HG03139 (cell line): ENCODE measurements around the gene UBL3.

Experiments
- ATAC-seq: cut with Tn5 transposase; IDR thresholded peaks from one replicate; pipeline ENCODE4 v1.9.1; 2021; ENCODE audit not compliant: unreplicated experiment

UBL3 gene, protein sequence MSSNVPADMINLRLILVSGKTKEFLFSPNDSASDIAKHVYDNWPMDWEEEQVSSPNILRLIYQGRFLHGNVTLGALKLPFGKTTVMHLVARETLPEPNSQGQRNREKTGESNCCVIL

GRCh38 chr13:29850213-29850898, at the start of gene UBL3:
Gene UBL3 (minus strand): TSS chr13:29850617. CDS start chr13:29849538, 1,079 bp downstream.
- ATAC-seq: peak; percentile 86

DNA sequence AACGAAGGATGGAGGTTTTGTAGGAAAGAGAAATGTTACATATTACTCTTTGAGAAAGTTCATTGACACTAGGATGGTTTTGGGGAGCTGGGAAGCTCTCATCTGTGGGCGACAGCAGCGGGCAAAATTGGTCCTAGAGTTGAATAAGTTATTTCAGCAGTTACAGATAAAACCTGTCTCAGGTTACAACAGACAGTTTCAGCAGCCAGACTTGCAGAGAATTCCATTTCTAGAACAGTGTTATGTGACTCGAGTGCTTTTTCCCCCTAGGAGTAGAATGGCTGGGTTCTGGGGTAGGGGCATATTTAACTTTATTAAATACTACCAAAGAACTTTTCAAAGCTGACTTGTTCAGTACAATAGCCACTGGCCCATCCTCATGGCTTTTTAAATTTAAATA, 46.7 kb upstream of the UBL3 start:
- no peak for ATAC-seq

- no peak for ATAC-seq
Observed at GRCh38 chr13:29893438-29893837, 43.0 kb upstream of the UBL3 start.

GRCh38 chr13:29892151-29892550, 41.7 kb upstream of the UBL3 start:
- ATAC-seq: no peak

- ATAC-seq: no peak
Observed at GRCh38 chr13:29889111-29889510, 38.7 kb upstream of the UBL3 start.

DNA sequence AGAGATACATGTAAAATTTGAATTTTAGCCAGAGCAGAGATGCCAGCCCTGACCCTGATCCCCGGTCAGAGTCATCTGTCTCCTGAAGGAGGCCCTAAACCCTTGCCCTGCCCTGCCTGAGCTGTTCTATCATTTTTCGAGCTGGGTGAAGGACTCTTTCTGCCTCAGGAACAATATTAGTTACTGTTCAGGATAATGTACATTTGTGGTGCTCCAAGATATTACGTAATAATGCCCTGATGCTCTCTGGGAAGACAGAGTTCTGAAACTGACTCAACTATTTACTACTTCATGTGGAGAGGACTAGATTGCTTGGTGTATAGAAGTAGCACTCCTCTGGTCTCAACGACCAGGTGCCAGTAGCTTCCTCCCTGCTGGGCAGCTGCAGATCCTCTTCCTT, 37.9 kb upstream of the UBL3 start:
- ATAC-seq: no peak

GRCh38 chr13:29887686-29888085, 37.3 kb upstream of the UBL3 start:
- ATAC-seq: no peak

- no peak for ATAC-seq
Observed at GRCh38 chr13:29887030-29887557, 36.7 kb upstream of the UBL3 start.

DNA sequence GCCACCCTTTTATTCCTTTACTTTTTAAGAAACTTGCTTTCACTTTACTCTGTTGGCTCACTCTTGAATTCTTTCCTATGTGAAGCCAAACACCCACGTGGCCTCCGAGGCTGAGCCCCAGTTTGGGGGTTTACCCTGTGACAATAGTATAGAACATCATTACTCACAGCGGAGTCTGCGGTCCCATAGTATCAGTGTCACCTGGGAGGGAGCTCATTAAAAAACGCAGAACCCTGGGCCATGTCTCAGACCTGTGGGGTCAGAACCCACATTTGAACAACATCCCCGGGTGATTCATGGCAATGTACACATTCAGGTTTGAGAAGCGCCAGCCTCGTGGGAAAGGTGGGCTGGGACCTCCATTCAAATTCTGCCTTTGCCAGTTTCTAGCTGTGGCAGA, 36.0 kb upstream of the UBL3 start:
- ATAC-seq: no peak

GRCh38 chr13:29885989-29886388, 35.6 kb upstream of the UBL3 start:
- no peak for ATAC-seq

- no peak for ATAC-seq
Observed at GRCh38 chr13:29884671-29885430, 34.4 kb upstream of the UBL3 start.

- ATAC-seq: no peak
Observed at GRCh38 chr13:29883941-29884518, 33.6 kb upstream of the UBL3 start.

DNA sequence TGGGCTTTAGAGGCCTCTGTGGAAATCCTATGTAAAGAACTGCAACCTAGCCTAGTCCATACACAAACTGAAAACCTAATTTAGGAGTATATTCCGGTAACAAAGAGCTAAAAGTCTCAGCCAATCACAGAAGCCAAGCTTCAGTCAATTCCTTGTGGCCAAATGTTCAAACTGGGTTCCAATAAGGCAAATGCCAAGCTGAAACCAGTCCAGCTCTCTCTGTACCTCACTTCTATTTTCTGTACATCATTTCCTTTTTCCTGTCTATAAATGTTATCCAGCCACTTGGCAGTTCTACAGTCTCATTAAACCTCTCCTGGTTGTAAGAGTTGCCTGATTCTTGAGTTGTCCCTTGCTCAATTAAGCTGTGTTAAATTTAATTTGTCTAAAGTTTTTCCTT, 31.7 kb upstream of the UBL3 start:
- ATAC-seq: no peak

GRCh38 chr13:29878101-29878500, 27.7 kb upstream of the UBL3 start:
- ATAC-seq: no peak

DNA sequence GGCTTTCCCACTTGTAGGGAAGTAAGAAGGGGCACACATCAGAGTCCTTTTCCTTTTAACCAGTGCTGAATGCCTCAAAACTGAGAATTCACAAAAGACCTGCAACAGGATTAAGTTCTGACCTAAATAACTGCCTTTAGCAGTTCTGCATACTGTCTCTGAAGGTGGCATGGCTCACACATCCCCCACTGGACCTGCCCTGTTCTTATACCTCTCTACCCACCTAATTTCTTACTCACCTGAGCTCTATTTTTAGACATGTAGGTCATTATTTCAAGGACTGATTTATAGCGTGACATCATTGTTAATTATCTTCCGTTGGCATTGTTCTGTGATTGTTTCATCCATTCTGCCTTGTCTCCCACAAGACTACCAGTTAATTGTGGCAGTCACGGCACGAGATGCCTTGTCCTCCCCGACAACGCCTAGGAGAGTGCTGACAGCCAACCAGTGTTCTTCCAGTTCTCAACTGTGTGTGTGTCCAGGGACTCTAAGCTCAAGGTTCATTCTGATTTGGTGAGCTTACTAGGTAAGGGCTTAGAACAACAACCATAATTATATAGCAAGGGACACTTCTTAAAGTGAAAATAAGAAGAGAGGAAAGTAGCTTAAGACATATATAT, 27.1 kb upstream of the UBL3 start:
- ATAC-seq: no peak

DNA sequence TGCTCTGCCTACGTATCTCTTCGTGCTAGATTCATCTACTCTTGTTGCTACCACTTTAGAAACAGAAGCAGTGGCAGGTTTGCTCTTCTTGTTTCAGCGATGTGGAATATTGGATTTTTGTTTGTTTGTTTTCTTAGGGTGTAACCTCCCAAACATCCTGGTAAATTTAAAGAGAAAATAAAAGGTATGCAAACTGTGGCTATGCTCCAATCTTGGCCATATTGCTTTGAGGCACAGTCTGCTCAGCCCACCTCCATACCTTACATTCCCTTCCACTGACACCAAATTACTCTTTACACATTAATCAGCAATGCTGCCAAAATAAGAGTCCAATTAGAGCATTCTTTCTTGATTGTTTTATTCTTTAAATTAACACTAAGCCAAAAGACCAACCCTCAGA, 25.2 kb upstream of the UBL3 start:
- ATAC-seq: no peak

DNA sequence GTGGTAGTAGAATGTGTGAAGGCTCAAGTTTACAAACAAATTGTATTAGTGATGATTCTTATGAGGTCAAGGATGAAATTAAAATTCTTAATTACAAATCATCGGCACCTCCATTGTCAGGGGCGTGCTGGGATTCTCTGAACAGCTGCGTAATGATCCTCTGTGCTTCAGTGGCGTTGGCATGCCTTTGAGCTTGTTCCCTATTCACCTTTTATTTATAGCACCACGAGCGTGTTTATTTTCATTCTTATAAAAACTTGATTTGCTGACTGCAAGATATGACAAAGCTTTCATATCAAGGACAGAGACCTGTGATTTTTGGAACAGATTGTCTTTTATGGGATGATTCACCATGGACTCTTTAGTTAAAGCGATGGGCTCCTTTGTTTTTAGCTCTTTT, 18.2 kb upstream of the UBL3 start:
- ATAC-seq: no peak

DNA sequence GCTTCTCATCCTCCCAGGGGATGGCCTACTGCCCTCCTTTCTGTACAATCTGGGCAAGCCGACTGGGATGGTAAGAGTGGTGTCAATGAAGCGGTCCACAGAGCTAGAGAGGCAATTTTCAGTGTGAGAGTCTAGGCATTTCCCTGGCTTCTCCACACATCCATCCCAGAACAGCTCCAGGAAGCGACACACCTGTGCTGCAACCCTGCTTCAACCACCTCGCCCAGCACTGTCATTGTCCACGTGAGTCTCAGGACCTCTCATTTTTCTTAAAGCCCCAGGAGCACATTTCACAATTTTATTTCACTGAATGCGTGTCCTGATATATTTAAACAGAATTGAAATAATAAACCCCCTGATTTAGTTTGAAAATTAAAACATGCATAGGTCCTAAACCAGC, 15.5 kb upstream of the UBL3 start:
- no peak for ATAC-seq

DNA sequence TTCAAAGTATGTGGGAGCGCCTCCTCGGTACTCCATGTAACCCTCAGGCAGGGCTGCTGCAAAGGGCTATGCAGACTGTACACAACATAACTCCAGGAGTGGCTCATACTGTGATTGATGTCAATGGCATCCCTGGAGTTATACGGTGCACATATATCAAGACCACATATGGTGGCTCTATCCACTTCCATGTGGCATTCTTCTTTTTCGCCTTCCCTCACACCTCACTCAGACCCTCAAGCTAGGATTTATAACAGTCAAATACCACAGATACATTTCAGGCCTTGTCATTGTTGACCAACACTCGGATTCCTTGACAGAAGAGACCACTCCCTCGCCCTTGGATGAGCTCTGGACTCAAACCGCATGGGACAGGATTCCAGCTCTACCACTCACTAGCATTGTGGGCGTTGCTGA, 11.3 kb upstream of the UBL3 start:
- no peak for ATAC-seq

DNA sequence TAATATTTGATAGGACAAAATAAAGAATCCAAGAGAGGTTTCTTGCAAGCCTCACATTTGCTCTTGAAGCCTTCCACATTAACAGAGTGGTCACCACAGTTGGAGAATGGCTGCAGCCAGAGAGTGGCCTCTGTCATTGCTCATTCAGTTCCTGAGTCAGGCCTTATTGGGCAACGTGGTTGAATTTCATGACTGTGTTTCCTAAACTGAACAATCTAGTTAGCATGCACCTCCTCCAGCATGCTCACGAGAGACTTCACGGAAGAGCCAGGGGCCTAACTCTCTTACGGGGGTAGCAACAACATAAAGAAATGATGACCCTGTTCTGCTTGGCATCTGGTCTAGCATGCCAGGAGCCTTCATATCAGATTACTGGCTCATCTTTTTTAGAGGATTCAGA, 9.6 kb upstream of the UBL3 start:
- no peak for ATAC-seq

DNA sequence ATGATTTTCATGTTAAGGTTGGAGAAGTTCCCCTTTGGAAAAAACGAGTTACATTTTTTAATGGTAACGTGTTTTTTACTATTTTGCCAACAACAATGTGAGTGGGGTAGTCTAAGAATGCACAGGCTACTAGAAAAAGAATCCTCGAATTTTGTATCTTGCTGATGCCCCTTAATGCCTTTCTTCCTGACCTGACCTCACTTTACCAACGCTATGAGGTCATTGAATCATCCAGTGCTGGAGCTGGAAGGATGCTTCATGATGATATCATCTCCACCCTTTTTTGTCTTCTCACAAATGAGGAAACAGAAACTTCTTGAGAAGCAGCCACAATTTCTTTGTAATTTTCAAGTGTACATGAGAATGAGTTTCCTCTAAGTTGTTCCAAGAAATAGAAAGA, 8.2 kb upstream of the UBL3 start:
- ATAC-seq: no peak
